H9 (cell line): ENCODE data around the gene HASPIN. TPM values are rescaled to one million over a fixed set of nuclear protein-coding genes. Genes with fewer than 3 reads are reported as not detected.

ENCODE experiments used
- DNase-seq: peaks from one replicate; pipeline ENCODE4 v3.0.0-alpha.2; 2017
- H2AFZ ChIP-seq: one replicate; pipeline ENCODE4 v1.6.1; 2013; ENCODE audit warnings: mild to moderate bottlenecking, low read length, control low read depth, moderate library complexity
- H2AK5ac ChIP-seq: 2 replicates; pipeline ENCODE4 v1.6.1; 2013; ENCODE audit warnings: low read length, control low read depth, mixed read lengths; ENCODE audit not compliant: insufficient read length
- H2BK120ac ChIP-seq: one replicate; pipeline ENCODE4 v1.6.1; 2013; ENCODE audit warnings: low read depth, mild to moderate bottlenecking, low read length, control low read depth, inconsistent platforms; ENCODE audit not compliant: poor library complexity, severe bottlenecking
- H2BK12ac ChIP-seq: 2 replicates; pipeline ENCODE4 v1.6.1; 2013; ENCODE audit warnings: low read length, control low read depth, mixed read lengths, low read depth; ENCODE audit not compliant: insufficient read length
- H2BK15ac ChIP-seq: 2 replicates; pipeline ENCODE4 v1.6.1; 2013; ENCODE audit warnings: low read depth, low read length, control low read depth
- H2BK20ac ChIP-seq: one replicate; pipeline ENCODE4 v1.6.1; 2013; ENCODE audit warnings: low read depth, mild to moderate bottlenecking, low read length, control low read depth, inconsistent platforms; ENCODE audit not compliant: poor library complexity, severe bottlenecking
- H2BK5ac ChIP-seq: 2 replicates; pipeline ENCODE4 v1.6.1; 2013; ENCODE audit warnings: low read length, control low read depth, mixed read lengths; ENCODE audit not compliant: insufficient read length
- H3K14ac ChIP-seq: 2 replicates; pipeline ENCODE4 v1.6.1; 2013; ENCODE audit warnings: low read length, control low read depth; ENCODE audit not compliant: insufficient read depth
- H3K18ac ChIP-seq: 2 replicates; pipeline ENCODE4 v1.6.1; 2013; ENCODE audit warnings: low read depth, mild to moderate bottlenecking, mixed read lengths, low read length, control low read depth; ENCODE audit not compliant: insufficient read length
- H3K23ac ChIP-seq: 2 replicates; pipeline ENCODE4 v1.6.1; 2013; ENCODE audit warnings: low read length, control low read depth, mixed read lengths, low read depth; ENCODE audit not compliant: insufficient read length
- H3K23me2 ChIP-seq: 2 replicates; pipeline ENCODE4 v1.6.1; 2013; ENCODE audit warnings: low read depth, mild to moderate bottlenecking, mixed read lengths, low read length, control low read depth; ENCODE audit not compliant: insufficient read length, poor library complexity, severe bottlenecking
- H3K27ac ChIP-seq: 2 replicates; pipeline ENCODE4 v1.5.1; 2013; ENCODE audit warnings: low read length, control low read depth, mixed read lengths, low read depth; ENCODE audit not compliant: insufficient read length
- H3K27me3 ChIP-seq: 2 replicates; pipeline ENCODE4 v1.6.1; 2013; ENCODE audit warnings: low read length, control low read depth, inconsistent platforms; ENCODE audit not compliant: insufficient read depth
- H3K4ac ChIP-seq: 2 replicates; pipeline ENCODE4 v1.6.1; 2013; ENCODE audit warnings: low read depth, mild to moderate bottlenecking, control low read depth, inconsistent platforms, low read length, moderate library complexity
- H3K4me1 ChIP-seq: 2 replicates; pipeline ENCODE4 v1.6.1; 2013; ENCODE audit warnings: low read length, control low read depth, inconsistent platforms; ENCODE audit not compliant: insufficient read depth
- H3K4me2 ChIP-seq: 2 replicates; pipeline ENCODE4 v1.6.1; 2013; ENCODE audit warnings: low read length, control low read depth, mixed read lengths; ENCODE audit not compliant: insufficient read length, insufficient read depth
- H3K56ac ChIP-seq: 2 replicates; pipeline ENCODE4 v1.6.1; 2013; ENCODE audit warnings: low read depth, mild to moderate bottlenecking, mixed read lengths, low read length, control low read depth; ENCODE audit not compliant: insufficient read length
- H3K79me1 ChIP-seq: 2 replicates; pipeline ENCODE4 v1.6.1; 2013; ENCODE audit warnings: low read depth, mild to moderate bottlenecking, moderate library complexity, low read length, control low read depth, inconsistent platforms; ENCODE audit not compliant: insufficient read depth, poor library complexity, severe bottlenecking
- H3K79me2 ChIP-seq: 2 replicates; pipeline ENCODE4 v1.6.1; 2013; ENCODE audit warnings: low read length, control low read depth, inconsistent platforms; ENCODE audit not compliant: insufficient read depth
- H3K9ac ChIP-seq: 2 replicates; pipeline ENCODE4 v1.6.1; 2013; ENCODE audit warnings: low read length, control low read depth, mixed read lengths; ENCODE audit not compliant: insufficient read length; ENCODE audit errors: extremely low read depth
- H3K9me3 ChIP-seq: one replicate; pipeline ENCODE4 v1.6.1; 2013; ENCODE audit warnings: low read depth, low read length, inconsistent platforms; ENCODE audit not compliant: control insufficient read depth
- H3T11ph ChIP-seq: one replicate; pipeline ENCODE4 v1.6.1; 2013; ENCODE audit warnings: mild to moderate bottlenecking, low read length, control low read depth, inconsistent platforms
- H4K20me1 ChIP-seq: one replicate; pipeline ENCODE4 v1.6.1; 2013; ENCODE audit not compliant: control insufficient read depth, insufficient read length, insufficient read depth
- H4K5ac ChIP-seq: 2 replicates; pipeline ENCODE4 v1.6.1; 2013; ENCODE audit warnings: low read depth, mild to moderate bottlenecking, mixed read lengths, low read length, control low read depth; ENCODE audit not compliant: insufficient read length
- H4K8ac ChIP-seq: replicated peaks from 2 replicates; pipeline ENCODE4 v1.6.1; 2013; ENCODE audit warnings: low read length, control low read depth, mixed read lengths, low read depth; ENCODE audit not compliant: insufficient read length
- H4K91ac ChIP-seq: 2 replicates; pipeline ENCODE4 v1.6.1; 2013; ENCODE audit warnings: low read depth, mild to moderate bottlenecking, moderate library complexity, mixed read lengths, low read length, control low read depth; ENCODE audit not compliant: insufficient read length
- H3K27ac Mint-ChIP-seq, 3 experiments: 2 replicates in 2 of 3; 3 replicates in 1 of 3; pipeline ENCODE4 v1.8.0; 2020 to 2021; ENCODE audit warnings: mixed read lengths in 3 of 3, mild to moderate bottlenecking in 1 of 3, moderate library complexity in 1 of 3
- H3K27me3 Mint-ChIP-seq: 2 replicates; pipeline ENCODE4 v1.8.0; 2021; ENCODE audit warnings: low read depth, mild to moderate bottlenecking, moderate library complexity, mixed read lengths
- H3K36me3 Mint-ChIP-seq, 3 experiments: 2 replicates in 2 of 3; 3 replicates in 1 of 3; pipeline ENCODE4 v1.8.0; 2020 to 2021; ENCODE audit warnings: low read depth in 3 of 3, mixed read lengths in 3 of 3; ENCODE audit not compliant: insufficient read depth in 1 of 3
- H3K4me1 Mint-ChIP-seq, 2 experiments: 2 replicates each; pipeline ENCODE4 v1.8.0; 2020; ENCODE audit warnings: mixed read lengths in 2 of 2
- H3K4me3 Mint-ChIP-seq, 2 experiments: 2 replicates in 1 of 2; 3 replicates in 1 of 2; pipeline ENCODE4 v1.8.0; 2020 to 2021; ENCODE audit warnings: mild to moderate bottlenecking in 2 of 2, mixed read lengths in 2 of 2, moderate library complexity in 1 of 2
- H3K9me3 Mint-ChIP-seq, 2 experiments: 2 replicates in 1 of 2; 3 replicates in 1 of 2; pipeline ENCODE4 v1.8.0; 2020; ENCODE audit warnings: mild to moderate bottlenecking in 2 of 2, mixed read lengths in 2 of 2, moderate library complexity in 1 of 2
- CTCF ChIP-seq: fragments of 200-600 bp; sonication (generic); conservative IDR thresholded peaks from 3 replicates; pipeline ENCODE4 v1.8.0; 2021; ENCODE audit warnings: antibody characterized with exemption, mild to moderate bottlenecking
- WGBS: extraction: QIAGEN DNeasy Blood & Tissue Kit; methylation state at CpG from one replicate; pipeline ENCODE4 v1.1.7; 2013; ENCODE audit warnings: missing lambda C conversion rate, low lambda C conversion rate, mixed read lengths; ENCODE audit not compliant: insufficient read length; ENCODE audit errors: extremely low coverage; 5-methylcytosine and 5-hydroxymethylcytosine counted together
- total RNA-seq: library from RNA; stranded (reverse); gene quantifications from 2 replicates; pipeline ENCODE4 v1.2.1, GENCODE V29; 2021

Gene HASPIN
- total RNA-seq, 1 experiment from 2014 or later = 26.6 TPM

- no peak overlapping the region for H3K14ac ChIP-seq
- H2AFZ ChIP-seq = no peak overlapping the region
- H3K9me3 Mint-ChIP-seq = no peaks in the 10 kb centered on the region
- H3T11ph ChIP-seq = no peak overlapping the region
- H3K27me3 ChIP-seq = no peaks in the 10 kb centered on the region
- H3K18ac ChIP-seq = no peak overlapping the region
- no peak overlapping the region for H4K91ac ChIP-seq
- no peak overlapping the region for H4K5ac ChIP-seq
- H4K20me1 ChIP-seq = no peaks in the 10 kb centered on the region
- H2BK15ac ChIP-seq = no peak overlapping the region
- no peaks in the 10 kb centered on the region for H3K23me2 ChIP-seq
- H3K36me3 Mint-ChIP-seq = no peaks in the 10 kb centered on the region; a peak in 1 of 7 replicates
- no peak overlapping the region for H3K4me2 ChIP-seq
- H2BK20ac ChIP-seq = no peak overlapping the region
- H3K4me3 Mint-ChIP-seq = no peak overlapping the region
- no peak overlapping the region for H3K4ac ChIP-seq
- no peak overlapping the region for H3K23ac ChIP-seq
- H2BK5ac ChIP-seq = no peak overlapping the region
- no peak overlapping the region for H2BK120ac ChIP-seq
- H2BK12ac ChIP-seq = no peak overlapping the region
- H3K4me1 Mint-ChIP-seq = peaks cover 7 to 23% of the 10 kb centered on the region in 2 experiments
- H3K79me1 ChIP-seq = no peaks in the 10 kb centered on the region
- no peak for DNase-seq
- H3K79me2 ChIP-seq = no peaks in the 10 kb centered on the region
- peaks cover 4% of the 10 kb centered on the region; the same call in 1 of the 2 replicates for H3K27me3 Mint-ChIP-seq
- WGBS = no CpG with 5 or more reads among the region's 20 CpGs
- no peak overlapping the region for H3K56ac ChIP-seq
- H3K27ac Mint-ChIP-seq = no peak overlapping the region; a peak in 1 of 7 replicates
- TF ChIP-seq CTCF = no peak
- H4K8ac ChIP-seq = no peak overlapping the region
- H3K9me3 ChIP-seq = no peaks in the 10 kb centered on the region
- H3K27ac ChIP-seq = no peak overlapping the region
- no peak overlapping the region for H2AK5ac ChIP-seq
- H3K4me1 ChIP-seq = no peaks in the 10 kb centered on the region
- no peak overlapping the region for H3K9ac ChIP-seq
Measured at GRCh38 chr17:3681565-3681964, 42.1 kb upstream of the HASPIN start.
